GM12892 (cell line): ENCODE results near the gene CCDC71.

ENCODE experiments used
- DNase-seq: peaks from one replicate; pipeline ENCODE4 v3.0.0; 2011; ENCODE audit not compliant: insufficient read length
- FAIRE-seq: peaks from 2 replicates; lab custom pipeline; 2011; peaks lifted over from hg19 to GRCh38; lab: Jason Lieb, UNC
- POLR2A ChIP-seq: IDR thresholded peaks from 2 replicates; pipeline ENCODE4 v1.6.1; 2011; ENCODE audit warnings: low read depth, low read length, control low read depth
- POLR2AphosphoS5 ChIP-seq: IDR thresholded peaks from 2 replicates; pipeline ENCODE4 v1.6.1; 2011; ENCODE audit warnings: low read depth, low read length, control low read depth
- TAF1 ChIP-seq: IDR thresholded peaks from 2 replicates; pipeline ENCODE4 v1.6.1; 2011; ENCODE audit warnings: low read depth, mild to moderate bottlenecking, control low read depth, low read length, borderline replicate concordance

CCDC71 gene

DNA sequence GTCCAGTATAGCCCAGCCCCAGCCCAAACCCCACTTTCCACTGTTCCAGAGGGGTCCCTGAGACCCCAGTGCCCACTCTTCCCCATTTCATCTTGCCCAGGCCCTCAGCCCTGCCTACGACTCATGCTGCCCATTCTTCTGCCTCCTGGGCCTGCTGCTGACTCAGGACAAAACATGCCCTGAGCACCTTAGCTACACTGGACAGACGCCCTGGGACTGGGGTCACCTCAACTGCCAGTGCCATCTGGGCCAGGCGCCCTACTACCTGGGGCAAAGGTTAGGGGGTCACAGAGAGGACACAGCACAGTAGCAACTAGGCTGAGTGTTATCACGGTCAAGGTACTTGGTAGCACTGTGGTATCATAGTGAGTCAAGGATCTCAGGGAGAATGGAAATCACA is 30.6 kb downstream of the CCDC71 start:
- no peak for FAIRE-seq
- DNase-seq, result no peak
- no peak for TF ChIP-seq POLR2AphosphoS5

- DNase-seq (no peak), FAIRE-seq (no peak)
- no peak for TF ChIP-seq POLR2AphosphoS5
- no peak for TF ChIP-seq POLR2A
- no peak for TF ChIP-seq TAF1
Observed at GRCh38 chr3:49134471-49135265, 31.5 kb downstream of the CCDC71 start.

DNA sequence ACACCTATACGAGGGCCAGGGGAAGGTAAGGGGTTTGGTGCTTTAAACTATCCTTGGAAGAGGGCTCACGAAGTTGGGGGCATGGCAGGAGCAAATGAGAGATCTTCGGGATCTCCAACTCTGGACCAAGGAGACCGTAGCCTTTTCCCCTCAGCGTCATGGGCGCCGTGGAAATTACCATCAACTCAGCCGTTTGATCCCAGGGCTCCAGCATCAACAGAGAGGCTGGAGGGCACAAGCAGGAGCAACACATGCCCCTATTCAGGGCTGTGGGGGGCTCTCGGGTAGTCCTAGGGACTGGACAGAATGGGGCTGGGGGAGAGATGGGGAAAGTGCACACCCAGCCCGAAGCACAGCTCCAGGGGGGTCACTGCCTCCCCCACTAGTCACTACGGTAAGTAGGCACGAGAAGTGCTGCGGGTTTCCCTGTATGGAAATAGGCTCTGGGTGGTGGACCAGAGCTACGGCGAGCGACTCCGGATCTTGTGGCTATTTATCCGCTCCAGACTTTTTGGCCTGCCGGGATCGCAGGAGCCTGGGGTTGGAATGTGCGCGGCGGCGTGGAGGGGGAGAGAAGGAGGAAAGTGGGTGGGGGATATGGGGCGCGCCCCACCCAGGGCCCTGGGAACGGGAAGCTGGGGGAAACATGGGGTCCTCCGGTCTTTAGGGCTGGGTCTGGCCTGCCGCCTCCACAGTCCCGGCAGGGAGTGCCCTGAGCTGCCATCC is 32.7 kb downstream of the CCDC71 start:
- DNase-seq, result no peak
- no peak for FAIRE-seq
- TF ChIP-seq TAF1 (no peak), POLR2A (no peak), POLR2AphosphoS5 (no peak)

DNA sequence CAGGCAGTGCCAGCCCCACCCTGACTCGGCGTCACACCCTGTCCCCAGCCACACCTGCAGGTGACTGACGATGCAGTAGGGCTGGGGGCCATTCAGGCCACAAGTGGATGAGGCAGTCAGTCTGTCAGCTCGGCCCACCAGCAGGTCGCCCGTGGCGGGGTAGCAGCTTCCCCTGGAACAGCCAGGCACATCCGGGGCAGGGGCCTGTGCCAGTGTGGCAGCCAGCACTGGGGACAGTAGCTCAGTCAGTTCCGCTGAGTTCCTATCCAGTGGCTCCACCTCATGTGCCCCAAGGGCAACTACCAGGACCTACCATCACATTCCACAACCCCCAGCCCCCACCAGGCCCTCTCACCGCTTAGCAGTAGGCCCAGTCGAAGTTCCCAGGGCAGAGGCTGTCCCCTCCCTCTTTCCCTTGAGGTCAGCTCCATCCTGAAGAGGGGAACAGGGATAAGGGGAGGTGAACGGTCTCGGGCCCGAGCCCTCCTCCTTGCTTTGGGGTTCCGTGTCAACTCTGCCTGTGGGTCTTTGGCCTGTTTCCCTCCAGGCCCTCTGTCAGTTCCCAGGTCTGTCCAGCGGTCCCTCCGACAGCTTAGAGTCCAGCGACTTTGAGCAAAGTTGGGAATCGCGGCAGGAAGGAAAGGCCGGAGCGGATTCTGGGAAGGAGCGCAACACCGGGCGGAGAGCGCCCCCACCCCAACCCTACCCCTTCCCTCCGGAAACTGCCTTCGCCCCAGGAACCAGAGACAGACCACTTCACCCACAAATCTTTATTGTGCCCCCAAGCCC is 33.5 kb downstream of the CCDC71 start, which contains the start of gene LAMB2:
Gene LAMB2, minus strand, starts transcription at position 614 of the 789 bp plus-strand sequence. Its CDS starts 183 bp downstream, at position 431.
- DNase-seq, result no peak
- TF ChIP-seq TAF1 (no peak), POLR2A (no peak), POLR2AphosphoS5 (no peak)
- FAIRE-seq, result no peak

GRCh38 chr3:49132073-49132436 is 34.1 kb downstream of the CCDC71 start:
- TF ChIP-seq POLR2AphosphoS5, result no peak
- TF ChIP-seq TAF1, result no peak
- no peak for TF ChIP-seq POLR2A
- DNase-seq, result no peak
- FAIRE-seq, result no peak

DNA sequence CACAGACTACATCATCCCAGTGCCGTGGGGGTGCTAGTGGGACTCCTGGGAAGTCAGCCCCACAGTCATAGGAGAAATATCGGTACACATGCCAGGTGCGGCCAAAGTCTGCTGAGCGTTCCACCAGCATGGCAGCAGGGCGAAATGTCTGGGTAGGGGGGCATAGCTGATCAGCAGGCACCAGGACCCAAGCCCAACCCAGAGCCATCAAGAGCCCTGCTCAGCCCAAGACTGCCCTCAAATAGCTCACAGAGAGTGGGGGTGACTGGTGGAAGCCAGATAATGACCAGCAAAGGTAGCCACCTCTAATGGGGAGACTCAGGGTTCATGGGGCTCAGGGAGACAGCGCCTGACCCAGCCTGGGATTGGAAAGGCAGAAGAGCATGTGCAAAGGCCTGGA is 34.6 kb downstream of the CCDC71 start:
- FAIRE-seq, result no peak
- no peak for DNase-seq
- TF ChIP-seq TAF1 (no peak), POLR2AphosphoS5 (no peak), POLR2A (no peak)

GRCh38 chr3:49131040-49131439 is 35.1 kb downstream of the CCDC71 start:
- FAIRE-seq (no peak), DNase-seq (no peak)
- no peak for TF ChIP-seq TAF1
- no peak for TF ChIP-seq POLR2A
- TF ChIP-seq POLR2AphosphoS5, result no peak

- FAIRE-seq (no peak), DNase-seq (no peak)
- TF ChIP-seq POLR2A (no peak), TAF1 (no peak), POLR2AphosphoS5 (no peak)
Observed at GRCh38 chr3:49124991-49125670, 41.0 kb downstream of the CCDC71 start.

- no peak for FAIRE-seq
- no peak for DNase-seq
- TF ChIP-seq POLR2AphosphoS5 (no peak), POLR2A (no peak), TAF1 (no peak)
Observed at GRCh38 chr3:49124203-49124602, 41.9 kb downstream of the CCDC71 start.

- TF ChIP-seq POLR2AphosphoS5, result no peak
- TF ChIP-seq POLR2A, result no peak
- TF ChIP-seq TAF1, result no peak
Observed at GRCh38 chr3:49123687-49124086, 42.4 kb downstream of the CCDC71 start.

DNA sequence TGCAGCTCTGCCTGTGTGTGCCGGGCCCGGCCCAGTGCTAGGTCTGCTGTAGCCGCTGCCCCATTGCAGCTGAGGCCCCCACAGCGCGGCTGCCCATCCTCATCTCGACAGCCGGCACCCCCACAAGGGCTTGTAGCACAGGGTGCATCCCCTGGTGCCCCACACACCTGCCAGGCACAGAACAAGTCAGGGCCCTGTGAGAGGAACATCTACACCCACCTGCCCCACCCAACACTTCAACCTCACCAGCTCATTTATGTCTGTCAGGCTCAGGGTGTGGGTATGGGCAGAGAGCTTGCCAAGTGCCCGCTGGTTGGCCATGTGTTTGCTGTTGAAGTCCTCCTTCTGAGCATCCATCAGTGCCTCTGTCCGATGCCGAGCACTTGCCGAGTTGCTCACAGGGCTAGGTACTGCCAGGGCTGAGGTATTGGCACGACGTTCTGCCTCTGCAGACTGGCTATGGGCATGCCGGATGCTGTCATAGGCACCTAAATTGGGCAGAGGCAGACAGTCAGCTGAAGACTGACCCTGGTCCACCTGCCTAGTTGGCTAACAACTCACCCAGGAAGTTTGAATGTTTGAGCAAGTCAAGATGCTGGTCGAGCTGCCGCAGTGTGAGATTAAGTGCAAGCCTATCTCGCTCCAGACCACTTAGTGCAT is 43.1 kb downstream of the CCDC71 start:
- DNase-seq (no peak), FAIRE-seq (no peak)
- TF ChIP-seq POLR2A, result no peak
- TF ChIP-seq TAF1, result no peak
- no peak for TF ChIP-seq POLR2AphosphoS5

More at GRCh38 chr3:49123687-49124086, 42.4 kb downstream of the CCDC71 start:
- DNase-seq (no peak), FAIRE-seq (no peak)

DNA sequence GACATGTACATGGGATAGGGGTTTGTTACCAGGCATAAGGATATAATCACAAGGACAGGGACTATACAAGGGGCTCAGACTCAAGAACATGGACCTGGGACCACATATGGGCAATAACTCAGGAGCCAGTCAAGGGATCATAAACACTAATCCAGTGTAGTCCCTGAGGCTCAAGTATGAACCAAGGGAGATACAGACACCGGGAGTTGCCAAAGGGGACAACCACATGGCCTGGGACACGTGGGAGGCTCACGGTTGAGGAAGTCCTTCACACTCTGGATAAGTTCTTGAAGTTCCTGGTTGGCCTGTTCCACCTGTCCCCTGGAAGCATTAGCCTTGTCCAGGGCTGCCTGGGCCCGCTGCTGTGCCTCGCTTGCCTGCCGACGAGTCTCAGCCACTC is 43.7 kb downstream of the CCDC71 start:
- TF ChIP-seq POLR2AphosphoS5, result no peak
- no peak for TF ChIP-seq POLR2A
- TF ChIP-seq TAF1, result no peak
- no peak for FAIRE-seq
- no peak for DNase-seq
